Cerebellar cortex (tissue), 1 donor: ENCODE measurements around the gene SLC25A13.

Experiments used
- DNase-seq: peaks from one replicate; pipeline ENCODE4 v3.0.0-alpha.2; 2015; ENCODE audit warnings: low spot score

The SLC25A13 gene

DNA sequence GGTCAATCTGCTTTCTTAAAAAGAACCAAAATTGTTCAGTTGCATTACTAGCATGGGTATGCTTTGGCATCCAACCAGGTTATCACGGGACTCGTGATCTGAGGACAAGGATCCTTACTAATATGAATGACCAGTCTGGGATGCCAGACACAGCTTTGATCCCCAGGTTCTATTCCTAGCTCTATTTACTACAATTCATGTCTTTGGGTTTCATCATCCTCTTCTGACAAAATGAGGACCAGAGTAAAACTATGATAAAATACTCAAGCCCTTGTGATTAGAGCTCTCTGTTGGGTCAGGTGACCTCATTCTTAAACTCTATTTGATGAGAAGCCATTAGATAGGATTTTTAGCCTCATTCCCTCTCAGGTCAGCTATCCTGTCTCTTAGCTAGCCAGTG is 119.8 kb downstream of the SLC25A13 start:
- no peak for DNase-seq

DNA sequence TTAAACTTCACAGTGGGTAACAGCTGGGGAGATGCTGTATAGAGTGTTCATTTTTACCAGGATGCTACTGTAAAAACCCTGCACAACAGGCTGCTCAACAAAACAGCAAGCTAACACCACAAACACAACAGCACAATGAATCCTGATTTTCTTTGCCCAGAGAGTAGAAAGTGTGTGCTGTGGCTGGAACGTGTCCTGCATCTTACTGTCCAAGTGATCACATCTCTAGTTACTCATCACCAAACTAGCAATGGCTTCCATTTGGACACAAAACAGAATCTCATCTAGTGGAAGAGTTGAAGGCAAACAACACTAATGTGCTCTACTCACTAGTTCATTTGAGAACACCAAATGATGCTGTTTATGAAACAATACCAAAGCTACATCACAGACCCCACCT is 121.2 kb downstream of the SLC25A13 start:
- DNase-seq = no peak

DNA sequence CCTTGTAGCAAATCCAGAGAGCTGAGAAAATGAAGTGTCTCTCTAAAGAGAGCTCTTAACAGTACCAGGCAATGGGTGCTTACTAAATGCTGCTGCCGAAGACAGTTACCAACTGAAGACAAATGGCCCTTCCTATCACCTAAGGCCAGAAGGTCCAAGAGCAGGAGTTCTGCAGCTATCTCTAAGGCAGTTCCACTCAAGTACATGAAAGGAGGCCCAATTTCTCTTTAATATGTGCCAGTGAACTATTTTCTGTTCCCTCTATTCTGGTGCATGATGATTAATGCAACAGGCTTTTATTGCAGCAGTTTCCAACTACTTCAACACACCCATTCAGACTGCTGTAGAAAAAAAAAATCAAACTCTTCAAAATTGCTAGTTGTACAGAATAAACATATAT is 122.5 kb downstream of the SLC25A13 start:
- no peak for DNase-seq

DNA sequence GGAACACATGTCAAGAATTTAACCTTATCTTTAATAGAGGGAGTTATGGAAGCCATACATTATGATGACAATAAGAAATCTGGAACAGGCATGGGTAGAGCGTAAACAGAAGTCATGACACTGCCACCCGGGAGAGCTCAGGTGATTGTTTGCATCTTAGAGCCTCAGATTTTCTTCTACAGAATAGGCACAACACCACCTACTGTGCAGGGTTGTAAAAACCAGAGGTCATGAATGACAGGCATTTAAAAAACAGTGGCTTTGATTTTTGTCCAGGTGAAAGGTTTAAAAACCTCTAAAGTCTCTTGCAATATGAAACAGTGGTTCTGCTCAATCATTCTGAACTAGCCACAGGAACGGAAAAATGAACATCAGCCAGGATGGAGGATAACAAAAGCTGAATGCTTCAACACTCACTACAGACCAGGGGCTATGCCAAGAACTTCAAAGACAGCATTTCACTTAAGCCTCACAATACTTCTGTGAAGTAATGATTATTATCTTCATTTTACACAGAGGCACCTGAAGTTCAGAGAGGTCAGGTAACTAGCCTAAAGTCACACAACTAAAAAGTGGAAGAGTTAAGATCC is 123.8 kb downstream of the SLC25A13 start:
- DNase-seq = no peak

DNA sequence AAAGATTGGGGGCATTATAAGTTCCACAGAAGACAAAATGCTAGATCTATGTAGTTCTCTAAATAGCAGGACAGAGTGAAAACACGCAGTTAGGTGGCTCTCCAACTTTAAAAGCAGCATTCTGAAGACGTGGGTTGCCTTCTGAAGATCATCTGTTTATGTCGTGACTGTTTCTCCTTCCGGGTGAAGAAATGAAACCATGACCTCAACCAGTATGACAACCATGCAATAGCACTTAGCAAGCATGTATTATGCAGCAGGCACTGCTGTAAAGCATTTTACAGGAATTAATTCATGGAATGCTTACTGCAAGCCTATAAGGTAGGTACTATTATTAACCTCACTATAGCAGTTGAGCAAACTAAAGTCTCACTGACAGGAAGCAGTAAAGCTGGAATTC is 125.2 kb downstream of the SLC25A13 start:
- DNase-seq = no peak

DNA sequence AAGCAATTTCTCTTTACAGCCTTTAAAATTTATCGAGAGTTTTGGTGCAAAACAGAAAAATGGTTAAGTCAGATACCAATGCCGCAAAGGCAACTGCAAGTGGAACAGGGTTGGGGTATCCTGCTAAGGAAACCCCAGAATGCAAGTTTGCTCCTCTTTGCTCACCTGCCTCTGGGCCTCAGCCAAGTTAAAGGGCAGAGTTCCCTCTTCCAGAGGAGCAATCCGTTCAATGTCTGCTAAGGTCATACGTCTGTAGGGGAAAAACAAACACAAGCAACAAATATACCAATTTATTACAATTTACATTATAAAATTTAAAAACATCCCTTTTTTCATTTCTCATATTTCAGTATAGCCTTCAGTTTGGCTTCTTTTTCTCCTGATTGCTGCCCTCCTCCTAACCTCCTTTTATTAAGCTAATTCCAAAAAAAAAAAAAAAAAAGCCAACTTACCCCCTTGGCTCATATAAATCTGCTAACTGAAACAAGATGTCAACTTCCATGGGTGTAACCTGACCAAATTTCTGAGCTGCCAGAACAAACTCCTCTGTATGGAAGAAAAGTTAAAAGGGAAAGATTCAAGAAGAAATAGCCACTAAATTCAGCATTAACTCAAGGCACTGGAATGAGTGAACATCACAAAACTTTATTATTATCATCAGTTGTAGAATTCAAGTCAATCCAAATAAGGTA is 132.6 kb downstream of the SLC25A13 start:
- DNase-seq = no peak

DNA sequence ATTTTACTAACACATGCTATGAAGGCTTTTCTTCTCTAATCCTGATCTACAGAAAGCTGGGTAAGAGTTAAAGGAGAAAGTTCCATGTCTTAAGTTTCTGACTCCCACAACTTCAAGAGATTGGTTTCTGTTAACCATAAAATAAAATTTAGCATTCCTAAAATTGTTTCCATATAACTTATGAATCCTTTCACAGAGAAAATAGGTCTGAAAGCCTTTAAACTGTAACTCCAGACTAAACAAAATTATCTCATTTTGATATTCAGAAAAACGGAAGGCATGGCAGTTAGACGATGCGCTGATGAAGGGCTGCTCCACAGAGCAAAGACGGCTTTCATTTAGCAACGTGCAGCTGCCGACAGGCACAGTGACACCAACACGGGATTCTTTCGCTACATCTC is 133.3 kb downstream of the SLC25A13 start:
- no peak for DNase-seq

DNA sequence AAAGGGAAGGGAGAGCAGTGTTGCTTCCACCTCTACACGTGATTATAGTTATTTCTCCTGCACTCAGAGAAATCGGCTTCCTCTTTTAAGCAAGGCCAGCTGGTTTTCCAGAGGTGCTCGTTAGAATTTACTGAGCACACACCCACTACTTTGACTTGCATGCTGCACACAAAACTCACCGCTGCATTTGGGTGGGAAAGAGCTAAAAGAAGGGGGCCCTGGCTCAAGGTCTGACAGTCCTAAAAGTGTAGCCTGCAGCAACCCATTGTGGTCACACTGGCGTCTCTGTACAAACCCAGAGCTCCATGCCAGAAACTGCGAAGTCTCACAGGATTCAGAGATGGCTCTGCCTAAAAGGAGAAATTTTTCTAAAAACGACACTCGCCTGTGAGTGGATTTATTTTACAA is 133.7 kb downstream of the SLC25A13 start:
- DNase-seq = no peak

DNA sequence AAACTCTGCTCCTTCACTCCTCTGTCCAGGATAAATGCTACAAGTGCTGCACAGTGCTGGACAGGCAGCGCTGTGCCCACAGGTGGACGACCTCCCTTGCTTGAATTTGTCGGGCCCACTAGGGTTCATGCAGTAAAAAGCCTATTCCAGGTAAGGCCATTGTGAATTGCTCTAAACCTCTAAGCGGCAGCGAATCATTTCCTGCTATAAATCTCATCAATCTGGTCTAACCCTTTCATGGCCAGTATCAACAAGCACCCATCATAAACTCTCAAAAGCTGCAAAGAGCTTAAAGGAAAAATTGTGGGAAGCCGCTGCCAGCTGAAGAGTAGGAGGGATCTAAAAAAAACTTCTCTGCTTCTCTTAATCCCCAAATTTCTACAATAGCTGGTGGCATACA is 134.2 kb downstream of the SLC25A13 start:
- DNase-seq = no peak

DNA sequence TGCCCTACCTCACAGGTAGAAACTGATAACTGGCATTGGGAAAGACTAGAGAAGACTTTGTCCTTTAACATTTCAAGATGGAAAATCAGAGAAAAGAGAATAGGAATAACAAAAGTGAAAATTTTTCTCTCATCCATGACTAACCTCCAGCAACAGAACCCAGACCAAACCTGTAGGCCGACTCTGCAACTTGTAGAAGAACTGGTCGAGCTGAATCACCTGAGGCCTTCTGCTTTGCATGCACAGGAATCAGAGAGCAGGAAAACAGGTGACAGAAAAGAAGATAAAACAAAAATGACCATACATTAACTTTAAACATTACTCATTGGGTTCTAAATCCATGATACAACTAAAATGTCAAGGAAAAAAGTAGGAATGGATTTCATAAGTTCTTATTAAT is 137.1 kb downstream of the SLC25A13 start:
- DNase-seq = no peak

DNA sequence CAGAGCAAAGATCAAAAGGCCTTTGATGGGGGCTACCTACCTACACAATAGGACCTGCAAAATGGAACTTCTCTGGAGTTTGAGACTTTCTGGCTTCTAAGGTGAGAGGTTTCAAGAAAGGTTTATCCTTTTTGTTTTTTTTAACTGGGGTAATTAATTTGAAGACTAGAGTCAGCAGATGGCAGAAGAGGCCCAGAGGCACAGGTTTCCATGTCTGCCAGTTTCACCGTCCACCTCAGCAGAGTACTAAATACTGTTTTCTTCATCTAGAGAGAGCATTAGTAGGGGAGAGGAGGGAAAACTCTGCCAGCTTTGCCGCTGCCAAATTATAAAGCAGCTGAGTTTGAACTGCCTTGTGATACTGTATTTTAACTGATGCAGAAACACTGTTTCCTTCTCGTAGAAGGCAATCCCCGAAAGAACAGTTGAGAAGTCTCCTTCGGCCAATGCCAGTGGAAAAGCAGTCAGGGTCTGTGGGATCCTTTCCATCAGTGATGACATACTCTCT is 138.7 kb downstream of the SLC25A13 start:
- peak; percentile 35 for DNase-seq

DNA sequence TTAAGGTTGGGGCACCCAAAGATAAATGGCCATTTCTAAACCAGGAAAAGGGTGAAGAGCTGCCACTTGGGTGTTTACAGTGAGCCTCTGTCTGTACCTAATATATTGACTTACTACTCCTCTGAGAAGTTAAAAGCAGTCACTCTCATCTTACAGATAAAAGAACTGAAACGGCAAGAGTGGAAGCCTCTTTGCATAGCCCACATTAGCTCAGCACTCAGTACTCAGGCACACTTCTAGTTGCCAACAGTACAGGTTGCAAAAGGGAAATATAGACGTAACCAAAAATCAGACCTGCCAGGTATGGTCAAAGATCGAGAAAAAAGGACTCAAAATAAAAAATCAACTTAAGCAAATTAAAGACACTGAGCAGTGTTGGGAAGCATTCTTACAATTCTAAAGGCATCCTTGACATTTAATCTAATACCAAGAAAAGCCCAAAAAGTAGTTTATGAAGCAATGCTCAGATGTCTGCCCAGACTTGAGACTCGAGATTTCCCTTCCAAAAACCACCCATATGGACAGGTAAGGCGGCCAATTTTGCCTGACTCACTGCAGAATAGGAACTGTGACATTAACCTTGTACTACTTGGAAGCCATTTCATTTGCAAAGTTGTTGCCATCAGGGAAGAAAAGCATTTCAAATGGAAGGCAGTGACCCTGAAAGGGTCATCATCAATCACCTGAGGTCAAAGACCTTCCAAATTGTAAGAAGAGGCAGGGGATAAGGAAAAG is 139.3 kb downstream of the SLC25A13 start:
- peak; percentile 63 for DNase-seq

DNA sequence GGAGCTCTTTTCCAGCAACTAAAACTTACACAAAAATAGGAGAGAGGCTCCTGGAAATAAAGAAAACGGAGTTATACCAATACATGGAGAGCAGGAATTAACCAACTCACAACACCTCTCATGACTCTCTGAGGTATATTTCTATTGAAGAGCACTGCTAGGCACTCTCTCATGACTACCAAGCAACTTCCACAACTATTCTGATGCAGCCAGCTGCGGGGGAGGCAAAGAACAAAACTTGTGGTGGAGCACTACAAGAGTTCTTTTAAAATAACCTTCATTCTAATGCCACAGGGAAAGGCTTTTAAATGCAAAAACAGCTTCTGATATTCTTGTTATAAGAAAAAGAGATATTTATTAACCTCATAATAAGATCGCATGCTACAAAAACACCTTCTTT is 140.7 kb downstream of the SLC25A13 start:
- DNase-seq = no peak

DNA sequence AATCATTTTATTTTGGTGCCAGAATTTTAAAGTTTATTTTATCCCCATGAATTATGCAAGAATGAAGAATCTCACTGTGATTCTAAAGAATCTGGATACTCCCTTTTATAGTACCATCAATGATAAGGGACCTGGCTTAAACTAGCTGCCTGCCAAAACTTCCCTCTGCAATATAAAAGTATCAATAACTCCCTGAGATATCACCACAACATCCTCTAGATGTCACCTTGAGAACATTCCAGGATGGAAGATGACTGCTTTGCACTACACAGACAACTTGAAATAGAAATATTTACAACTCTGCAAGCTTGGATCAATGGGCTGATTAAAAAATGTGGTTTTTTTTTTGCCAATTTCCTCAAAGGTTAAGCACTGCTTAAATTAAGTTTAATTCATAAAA is 142.1 kb downstream of the SLC25A13 start:
- DNase-seq = no peak

DNA sequence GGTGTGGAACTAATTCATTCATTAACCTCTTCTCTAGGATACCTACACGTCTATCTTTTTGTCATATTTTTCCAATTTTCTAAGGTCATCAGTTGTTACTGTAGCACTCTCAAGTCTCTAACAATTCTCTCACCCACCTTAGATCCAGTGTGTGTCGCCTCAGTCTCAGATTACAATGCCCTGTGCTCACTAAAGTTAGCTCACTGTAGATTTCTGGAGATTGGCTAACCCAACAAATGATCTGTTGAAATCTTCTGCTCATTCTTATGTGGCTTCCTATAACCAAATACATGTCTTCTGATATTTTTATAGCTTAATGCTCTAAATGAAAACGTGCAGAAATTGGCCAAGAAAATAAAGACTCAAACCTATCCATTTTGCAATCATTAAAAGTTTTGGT is 142.6 kb downstream of the SLC25A13 start:
- DNase-seq = no peak

DNA sequence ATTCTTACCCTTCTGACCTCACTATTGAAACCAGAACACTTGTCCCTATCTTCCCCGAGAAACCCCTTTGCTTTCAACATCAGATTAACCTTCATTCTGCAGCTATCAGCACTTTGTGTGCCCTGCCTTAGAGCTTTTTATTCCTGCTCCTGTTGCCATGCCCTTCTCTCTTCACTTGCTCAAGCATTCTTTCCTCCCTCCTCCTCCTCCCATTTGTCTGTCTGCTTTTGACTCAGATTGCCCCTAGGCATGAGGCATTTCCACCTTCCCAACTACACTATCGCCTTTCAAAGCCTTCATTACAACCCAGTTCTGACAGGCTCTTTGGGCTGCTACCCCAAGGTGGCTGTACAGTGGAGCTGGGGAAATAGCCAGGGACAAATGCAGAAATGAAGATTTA is 143.3 kb downstream of the SLC25A13 start:
- no peak for DNase-seq

DNA sequence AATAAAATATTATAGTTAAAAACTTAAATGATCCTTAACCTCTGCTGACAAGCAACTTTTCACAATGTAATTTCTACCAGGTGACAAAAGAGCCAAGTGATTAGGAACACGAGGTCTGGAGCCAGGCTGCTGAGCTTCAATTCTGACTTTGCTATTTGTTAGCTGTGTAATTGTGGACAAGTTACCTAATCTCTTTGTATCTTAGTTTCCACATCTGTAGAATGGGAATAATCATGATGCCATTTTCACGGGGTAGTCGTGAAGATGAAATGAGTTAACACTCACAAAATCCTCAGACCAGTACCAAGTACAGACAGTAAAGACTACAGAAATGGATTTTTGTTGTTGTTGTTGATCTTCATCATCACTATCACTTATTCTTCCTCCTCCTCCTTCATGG is 144.5 kb downstream of the SLC25A13 start:
- no peak for DNase-seq

DNA sequence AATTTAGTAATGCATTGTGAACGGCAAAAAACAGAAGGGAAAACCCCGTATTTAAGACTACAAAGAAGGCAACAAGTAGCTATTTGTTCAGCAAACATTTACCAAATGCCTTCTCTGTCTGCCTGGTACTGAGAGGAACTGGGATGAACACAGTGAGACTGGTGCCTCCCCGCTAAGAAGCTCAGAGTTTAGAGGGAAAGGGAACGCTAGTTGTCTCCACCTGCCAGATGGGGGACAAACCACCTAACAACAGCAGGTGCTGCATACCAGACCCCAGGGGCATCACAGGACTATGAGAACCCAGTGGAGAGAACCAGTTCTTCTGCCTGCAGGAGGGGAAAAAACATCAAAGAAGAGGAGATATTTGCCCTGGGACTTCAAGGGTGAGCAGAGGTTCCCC is 147.1 kb downstream of the SLC25A13 start:
- DNase-seq = no peak

DNA sequence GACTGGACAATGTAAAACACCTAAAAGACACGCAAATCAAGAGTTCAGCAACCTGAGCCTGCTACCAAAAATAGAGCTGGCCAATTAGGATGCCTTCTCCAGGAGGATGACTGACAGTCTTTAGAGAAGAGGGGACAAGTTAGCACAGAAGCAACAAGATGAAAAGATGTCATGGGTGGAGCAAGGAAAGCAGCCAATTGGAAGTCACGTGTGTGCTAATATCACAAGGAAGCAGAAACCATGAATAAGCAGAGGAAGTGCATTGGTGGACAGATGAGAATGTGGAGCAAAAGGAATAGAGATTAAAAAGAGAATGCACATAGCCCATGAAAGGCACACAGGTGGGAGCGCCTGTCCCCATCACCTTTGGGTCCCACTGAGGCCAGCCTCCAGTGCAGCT is 148.1 kb downstream of the SLC25A13 start:
- DNase-seq = no peak

DNA sequence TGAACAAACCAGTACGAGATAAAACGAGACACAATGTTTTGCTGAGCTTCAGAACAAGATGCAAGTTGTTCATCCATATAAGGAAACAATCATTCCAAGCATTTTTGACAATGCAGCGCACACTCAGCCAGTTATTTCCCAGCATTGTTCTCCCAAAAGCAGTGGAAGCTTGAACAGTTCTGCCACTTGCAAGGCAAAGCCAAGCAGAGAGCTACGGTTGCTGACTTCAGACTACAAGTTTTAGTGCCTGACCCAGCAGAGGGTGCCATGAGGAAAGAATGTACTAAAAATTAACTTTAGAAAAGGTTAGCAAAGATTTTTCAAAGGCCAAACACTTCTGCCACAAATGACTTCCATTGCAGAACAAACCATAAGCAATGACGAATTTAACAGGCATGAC is 152.5 kb downstream of the SLC25A13 start:
- no peak for DNase-seq

DNA sequence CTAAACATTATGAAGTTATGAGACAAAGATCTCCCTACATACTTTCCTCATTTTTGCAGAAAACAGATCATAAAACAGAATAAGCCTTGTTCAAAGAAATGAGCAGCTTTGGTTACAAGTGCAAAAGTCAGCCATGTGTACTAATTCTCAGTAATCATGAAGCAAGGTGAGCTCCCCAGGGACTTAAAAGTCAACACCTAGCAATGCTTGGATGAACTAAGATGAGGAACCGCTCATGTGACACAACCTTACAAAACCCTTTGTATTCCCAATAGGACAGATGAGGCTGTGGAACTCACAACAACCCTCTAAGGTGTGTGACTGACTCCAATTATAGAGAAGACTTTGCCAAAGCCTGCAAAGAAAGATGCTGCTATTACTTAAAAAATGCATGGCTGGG is 154.5 kb downstream of the SLC25A13 start:
- DNase-seq = no peak

DNA sequence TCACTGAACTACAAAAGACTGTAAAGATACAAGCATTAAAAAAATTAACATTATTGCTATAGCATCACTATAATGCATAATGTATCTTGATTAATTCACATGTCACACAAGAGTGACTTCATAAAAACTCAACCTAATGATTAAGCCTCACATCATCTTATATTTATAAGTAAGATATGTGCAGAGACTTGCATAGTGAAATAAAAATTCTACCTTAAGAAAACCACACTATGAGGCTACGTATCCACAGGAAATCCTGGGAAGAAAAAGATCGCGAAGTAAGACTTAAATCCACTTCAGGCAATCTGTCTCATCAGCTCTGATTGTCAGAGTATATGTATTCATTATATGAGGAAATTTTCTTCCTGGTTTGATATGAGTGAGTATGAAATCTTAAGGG is 160.0 kb downstream of the SLC25A13 start:
- no peak for DNase-seq

DNA sequence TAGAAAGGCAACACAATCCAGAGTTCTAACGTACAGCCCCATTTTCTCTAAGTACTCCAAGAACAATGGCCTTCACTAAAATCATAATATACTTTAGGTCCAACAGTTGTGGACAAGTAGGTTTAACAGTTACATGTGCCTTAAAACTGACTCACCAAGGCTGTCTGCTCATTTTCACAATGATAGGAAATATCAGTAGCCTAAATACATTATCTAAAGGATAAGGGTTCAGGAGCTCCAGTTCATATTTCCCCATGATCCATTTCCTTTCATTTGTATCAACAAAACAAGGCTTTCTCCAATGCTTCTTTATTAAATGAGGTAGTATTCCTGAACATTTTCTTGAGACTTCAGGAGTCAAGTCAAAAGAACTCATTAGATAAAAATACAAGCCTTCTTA is 164.0 kb downstream of the SLC25A13 start:
- DNase-seq = no peak
